ENCODE results near the gene FNDC1.
"Not testable (repeated sequence)": the region's sequence is repeated elsewhere in the genome, so short reads cannot be mapped to it uniquely, and the experiment has no call there.

Gene FNDC1

DNA sequence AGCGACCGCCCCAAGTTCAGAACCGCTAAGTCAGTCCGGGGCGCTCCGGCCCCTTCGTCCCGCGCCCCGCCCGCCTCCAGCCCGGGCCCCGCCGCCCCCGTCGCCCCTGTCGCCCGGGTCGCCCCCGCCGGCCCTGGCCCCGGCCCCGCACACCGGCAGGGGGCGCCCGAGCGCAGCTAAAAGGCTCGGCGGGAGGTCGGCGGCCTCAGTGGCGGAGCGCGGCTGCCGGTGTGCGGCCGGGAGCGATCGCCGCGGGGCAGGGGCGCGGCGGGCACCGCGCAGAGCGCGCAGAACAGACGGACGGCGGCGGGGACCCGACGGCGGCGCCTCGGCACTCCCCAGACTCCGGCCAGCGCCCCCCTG is at the start of gene FNDC1:
TSS of gene FNDC1 (plus strand) at position 208 of the 363 bp plus-strand sequence. CDS start 197 bp downstream, outside the sequence.
- DNase-seq (ENCODE audit: low read depth in 2 of 2) = peak in 1 of 2 donors; percentile 13

DNA sequence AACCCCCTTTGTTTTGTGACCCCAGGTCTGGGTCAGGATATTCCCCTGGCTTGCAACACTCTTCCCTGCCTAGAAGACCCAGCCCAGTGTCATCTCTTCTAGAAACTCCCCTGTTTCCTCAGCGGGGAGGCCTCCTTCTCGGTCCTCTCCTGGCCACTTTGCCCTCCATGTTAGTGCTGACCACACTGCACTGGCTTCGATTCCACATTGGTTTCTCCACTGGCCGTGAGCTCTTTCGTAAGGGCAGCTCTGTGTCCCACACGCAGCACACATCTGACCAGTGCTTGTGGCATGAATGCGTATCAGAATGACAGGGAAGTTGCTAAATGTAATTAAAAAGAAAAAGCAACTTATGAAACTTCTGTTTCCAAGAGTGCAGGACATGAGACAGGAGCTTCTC is 49.4 kb upstream of the FNDC1 start:
- no peak for DNase-seq (ENCODE audit: low read depth in 2 of 2)

DNA sequence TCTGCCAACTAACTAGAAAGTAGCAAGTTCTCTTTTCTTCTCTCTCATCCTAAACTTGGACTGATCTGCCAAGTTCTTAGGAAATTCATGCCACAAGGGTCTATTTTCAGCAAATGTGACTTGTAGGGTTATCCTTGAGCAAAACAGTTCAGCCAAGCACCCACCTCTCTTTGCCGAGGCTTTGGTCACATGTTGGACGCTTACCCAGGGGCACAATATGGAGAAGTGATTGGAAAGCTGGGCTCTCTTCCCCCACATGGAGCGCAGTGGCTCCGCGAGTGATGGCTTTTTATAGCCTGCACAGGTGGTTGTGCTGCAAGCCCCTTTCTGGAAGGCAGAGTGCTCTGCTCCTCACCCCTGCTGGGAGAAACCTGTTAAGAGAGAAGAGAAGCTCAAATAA is 47.7 kb upstream of the FNDC1 start:
- DNase-seq (ENCODE audit: low read depth in 2 of 2) = no peak

DNA sequence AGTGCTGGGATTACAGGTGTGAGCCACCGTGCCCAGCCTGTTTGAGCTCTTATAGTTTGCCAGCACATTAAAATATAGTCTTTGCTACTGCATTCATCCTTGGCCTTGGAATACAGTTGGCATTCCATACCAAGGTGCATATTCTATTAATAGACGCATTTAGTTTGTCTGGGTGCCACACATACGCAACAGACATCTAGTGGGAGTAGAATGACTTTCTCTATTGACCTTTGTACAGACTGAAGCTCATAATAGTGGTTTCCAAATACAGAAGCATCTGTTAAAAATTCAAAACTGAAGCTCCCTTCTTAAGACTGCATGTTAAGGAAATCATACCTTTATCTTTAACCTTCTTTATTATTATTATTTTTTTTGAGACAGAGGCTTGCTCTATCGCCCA is 46.7 kb upstream of the FNDC1 start:
- DNase-seq (ENCODE audit: low read depth in 2 of 2) = no peak

DNA sequence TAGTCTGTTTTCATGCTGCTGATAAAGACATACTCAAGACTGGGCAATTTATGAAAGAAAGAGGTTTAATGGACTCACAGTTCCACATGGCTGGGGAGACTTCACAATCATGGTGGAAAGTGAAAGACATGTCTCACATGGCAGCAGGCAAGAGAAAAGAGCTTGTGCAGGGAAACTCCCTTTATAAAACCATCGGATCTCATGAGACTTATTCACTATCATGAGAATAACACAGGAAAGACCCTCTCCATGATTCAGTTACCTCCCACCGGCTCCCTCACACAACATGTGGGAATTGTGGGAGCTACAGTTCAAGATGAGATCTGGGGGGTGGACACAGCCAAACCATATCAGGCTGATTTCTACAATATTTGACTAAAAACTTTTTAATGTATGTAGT is 45.4 kb upstream of the FNDC1 start:
- not testable (repeated sequence) for DNase-seq (ENCODE audit: low read depth in 2 of 2)

DNA sequence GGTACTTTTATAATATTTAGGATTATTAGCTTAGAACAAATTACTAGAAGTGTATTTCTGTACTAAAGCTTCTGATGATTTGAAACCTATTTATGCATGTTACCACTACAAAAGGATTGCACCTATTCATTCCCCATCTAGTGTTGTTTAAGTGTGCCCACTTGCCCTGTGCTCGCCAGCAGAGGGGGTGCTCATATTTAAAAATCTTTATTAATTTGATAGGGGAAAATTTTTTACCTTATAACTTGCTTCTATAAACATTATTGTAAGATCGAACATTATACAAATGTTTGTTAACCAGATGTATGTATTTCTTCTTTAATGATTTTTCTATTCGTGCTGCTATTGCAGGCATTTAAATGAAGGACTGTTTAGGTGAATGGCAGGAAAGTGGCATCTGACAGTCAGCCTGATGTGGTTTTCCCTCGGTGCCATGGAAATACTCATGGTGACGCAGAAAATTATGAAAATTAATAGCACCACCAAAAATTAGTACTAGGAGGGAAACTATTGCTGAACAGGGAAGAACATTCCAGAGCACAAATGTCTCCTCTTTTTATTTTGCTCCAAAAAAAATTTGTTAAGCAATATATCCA is 44.1 kb upstream of the FNDC1 start:
- DNase-seq (ENCODE audit: low read depth in 2 of 2) = no peak

DNA sequence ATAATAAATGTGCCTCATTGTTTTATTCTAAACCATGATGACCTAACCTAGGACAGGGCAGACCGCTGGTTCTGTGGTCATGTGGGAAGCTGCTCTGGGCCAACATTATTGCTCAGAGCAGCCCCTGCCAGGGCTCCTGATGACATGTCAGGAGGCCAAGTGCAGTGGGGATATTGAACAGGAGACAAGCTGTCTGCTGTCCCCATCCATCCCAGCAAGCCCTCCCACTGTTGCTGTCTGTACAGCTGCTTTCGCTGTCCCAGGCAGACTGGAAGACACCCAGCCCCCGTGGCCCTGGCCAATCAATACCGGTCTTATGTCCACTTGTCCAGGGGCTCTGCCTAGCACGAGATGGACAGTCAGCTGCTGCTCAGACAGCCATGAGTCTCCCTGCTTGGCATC is 43.2 kb upstream of the FNDC1 start:
- DNase-seq (ENCODE audit: low read depth in 2 of 2) = no peak

DNA sequence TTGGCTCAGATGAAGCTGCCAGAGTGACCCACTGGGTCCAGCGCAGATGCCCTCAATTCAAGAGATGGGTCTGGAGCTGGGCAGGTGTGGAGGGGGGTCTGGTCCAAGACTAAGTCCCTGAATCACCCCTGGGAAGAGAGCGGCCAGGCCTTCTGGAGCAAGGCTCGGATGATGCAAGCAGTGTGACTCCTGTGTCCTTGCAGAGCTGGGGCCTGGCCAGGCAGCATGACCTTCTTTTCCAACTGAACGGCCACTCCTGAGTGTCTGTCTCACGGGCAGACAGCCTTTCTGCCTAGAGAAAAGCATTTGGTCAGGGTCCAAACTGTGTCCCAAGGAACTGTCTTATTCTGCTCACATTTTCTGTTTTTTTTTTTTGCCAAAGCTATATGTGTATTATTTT is 42.6 kb upstream of the FNDC1 start:
- DNase-seq (ENCODE audit: low read depth in 2 of 2) = no peak

DNA sequence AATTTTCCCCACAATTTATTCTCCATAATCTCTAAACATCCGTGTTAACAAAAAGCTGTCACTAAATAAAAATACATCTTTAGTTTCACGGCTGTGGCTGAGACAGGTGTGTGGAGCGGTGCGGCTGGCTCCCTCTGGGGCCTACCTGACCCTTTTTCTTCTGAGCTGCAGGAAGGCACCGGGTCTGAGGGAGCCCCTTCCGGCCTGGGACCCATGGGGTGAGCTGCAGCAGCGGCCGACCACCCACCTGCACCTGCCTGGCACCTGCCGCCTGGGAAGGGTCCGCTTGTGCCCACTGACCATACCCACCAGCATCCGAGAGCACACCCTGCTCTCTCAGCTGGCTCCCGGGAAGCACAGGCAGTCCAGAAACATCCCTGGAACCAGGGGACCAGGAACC is 41.5 kb upstream of the FNDC1 start:
- no peak for DNase-seq (ENCODE audit: low read depth in 2 of 2)

DNA sequence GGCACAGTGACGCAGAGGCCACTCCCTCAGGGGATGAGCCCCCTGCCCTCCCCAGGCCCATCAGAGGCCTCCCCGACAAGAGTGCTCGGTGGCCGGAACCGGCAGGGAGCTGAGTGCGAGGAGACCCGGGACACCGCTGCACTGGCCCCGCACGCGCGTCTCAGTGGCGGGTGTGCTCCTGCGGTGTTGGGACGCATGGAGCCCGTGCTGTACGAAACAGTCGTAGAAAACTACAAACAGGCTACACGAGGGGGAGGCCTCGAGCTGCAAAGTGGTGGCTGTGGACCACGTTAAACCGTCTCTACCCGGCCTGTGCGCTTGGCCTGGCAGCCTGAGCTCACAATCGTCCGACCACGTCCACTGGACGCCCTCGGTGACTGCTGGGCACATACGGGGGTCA is 40.2 kb upstream of the FNDC1 start:
- no peak for DNase-seq (ENCODE audit: low read depth in 2 of 2)

DNA sequence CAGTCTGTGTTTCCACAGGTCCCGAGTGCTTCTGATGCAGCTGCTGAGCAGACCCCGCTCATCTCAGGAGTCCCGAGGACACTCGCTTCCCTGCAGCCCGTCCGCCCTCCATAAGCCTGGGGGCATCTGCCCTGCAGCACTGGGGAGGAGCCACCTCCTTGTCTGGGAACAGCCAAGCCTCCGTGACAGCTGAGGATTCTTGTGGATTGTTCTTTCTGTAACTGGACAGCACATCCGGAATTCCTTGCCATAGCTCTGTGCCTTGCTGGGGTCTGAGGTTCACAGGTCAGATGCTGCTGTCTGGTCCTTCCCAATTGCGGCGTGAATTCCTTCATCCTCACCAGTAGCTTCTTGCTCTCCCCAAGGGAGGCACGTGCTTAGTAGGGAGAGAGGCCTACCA is 38.4 kb upstream of the FNDC1 start:
- DNase-seq (ENCODE audit: low read depth in 2 of 2) = no peak

DNA sequence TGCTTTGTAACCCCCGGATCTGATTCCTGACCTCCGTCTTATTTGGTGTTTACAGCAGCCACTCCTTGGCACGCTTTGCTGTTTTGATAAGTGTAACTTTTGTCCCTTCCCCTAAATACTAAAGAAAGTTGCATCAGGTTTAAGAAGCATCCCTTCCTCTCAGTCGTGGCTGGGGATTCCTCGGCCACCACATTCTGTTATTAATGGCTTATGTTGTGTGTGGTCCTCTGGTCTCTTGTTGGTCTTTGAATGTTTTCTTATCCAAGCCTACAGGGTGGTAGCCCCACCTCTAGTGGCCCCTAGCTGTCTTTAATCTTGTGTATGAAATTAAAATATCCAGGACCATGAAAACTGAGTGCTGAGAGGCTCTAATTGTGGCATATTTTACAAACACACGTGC is 37.5 kb upstream of the FNDC1 start:
- DNase-seq (ENCODE audit: low read depth in 2 of 2) = no peak

DNA sequence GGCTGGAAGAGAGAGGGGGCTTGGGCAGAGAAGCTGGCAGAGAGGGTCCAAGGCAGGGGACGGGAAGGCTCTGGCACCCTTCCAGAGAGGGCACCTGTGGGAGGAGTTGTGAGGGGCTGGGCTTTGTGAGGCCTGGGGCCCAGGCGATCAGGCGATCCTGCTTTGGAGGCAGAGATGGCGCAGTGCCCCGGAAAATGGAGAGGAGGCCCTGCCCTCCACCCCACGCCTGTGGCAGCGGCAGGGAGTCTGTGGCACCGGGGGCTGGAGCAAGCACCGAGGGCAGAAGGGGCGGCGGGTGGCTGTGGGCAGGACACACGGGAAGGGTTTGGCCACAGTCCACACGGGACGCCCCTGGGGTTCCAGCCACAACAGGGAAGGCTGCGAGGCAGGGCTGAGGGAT is 36.5 kb upstream of the FNDC1 start:
- no peak for DNase-seq (ENCODE audit: low read depth in 2 of 2)

DNA sequence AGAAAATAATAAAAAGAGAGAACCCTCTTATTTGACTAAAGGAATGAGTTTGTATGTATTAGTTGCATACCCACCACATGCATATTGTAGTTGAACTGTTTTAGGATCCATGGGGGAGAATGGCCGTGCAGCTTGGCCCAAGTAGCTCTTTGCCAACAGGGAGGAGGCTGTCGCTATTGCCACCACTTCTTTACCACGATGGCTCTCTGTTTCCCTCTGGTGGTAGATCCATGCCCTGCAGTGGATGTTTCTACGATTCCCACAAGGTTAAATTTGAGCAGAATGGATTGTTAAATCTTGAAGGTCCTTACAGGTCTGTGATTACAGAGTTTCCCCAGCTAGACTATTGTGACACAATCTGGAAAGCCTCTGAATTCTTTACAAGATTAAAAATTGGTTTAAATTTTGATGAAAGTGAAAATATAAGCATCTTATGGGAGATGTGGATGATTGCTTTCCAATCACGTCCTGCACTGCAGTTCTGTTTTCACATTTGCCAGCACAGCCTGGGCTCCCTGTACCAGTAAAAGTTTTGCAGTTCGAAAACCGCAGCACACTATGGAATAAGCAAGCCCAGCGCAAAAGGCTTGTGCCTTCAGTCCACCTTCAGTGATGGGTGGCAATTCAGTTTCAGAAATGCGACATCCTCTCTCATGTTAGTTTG is 34.4 kb upstream of the FNDC1 start:
- DNase-seq (ENCODE audit: low read depth in 2 of 2) = peak; percentile 56 to 73

DNA sequence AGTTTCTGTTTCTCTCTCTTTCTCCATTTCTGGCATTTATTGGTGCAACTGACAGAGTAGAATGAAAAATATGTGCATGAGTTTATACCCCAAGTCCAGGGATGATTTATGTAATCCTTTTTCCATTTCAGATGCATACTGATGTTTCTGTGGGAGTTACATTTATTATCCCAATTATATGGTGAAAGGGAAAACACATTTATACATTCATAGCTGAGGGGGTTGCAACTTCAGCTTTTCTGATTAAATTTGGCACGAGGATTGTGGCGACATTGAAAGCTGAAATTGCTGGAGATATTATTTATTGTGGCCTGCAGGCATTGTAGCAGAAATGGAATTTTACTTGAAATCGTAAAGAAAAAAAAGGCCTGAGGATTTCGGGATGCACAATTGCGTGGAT is 31.5 kb upstream of the FNDC1 start:
- DNase-seq (ENCODE audit: low read depth in 2 of 2) = no peak

DNA sequence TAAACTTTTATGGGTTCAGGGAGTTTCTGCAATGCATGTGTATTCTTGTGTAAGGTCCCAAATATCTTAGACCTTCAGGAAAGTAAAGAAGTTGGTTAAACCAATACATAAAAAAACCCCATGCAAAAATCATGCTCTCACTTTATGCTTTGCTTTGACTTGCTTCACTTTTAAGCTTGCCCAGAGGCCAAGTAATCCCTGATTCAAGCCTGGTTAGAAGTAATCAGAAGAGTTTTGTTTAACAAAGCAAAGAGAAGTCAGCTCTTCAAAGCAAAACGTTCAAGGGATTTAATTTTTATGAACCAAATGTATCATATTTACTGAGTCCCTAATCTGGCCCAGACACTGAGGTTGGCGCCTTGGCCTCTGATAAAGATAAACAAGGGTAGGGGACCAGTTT is 26.7 kb upstream of the FNDC1 start:
- no peak for DNase-seq (ENCODE audit: low read depth in 2 of 2)

DNA sequence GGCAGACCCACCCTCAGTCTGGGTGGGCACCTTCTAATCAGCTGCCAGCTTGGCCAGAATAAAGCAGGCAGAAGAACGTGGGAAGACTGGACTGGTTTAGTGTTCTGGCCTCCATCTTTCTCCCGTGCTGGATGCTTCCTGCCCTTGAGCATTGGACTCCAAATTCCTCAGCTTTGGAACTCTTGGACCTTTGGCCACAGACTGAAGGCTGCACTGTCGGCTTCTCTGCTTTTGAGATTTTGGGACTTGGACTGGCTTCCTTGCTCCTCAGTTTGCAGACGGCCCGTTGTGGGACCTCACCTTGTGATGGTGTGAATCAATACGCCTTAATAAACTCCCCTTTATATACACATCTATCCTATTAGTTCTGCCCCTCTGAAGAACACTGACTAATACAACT is 20.6 kb upstream of the FNDC1 start:
- no peak for DNase-seq (ENCODE audit: low read depth in 2 of 2)

DNA sequence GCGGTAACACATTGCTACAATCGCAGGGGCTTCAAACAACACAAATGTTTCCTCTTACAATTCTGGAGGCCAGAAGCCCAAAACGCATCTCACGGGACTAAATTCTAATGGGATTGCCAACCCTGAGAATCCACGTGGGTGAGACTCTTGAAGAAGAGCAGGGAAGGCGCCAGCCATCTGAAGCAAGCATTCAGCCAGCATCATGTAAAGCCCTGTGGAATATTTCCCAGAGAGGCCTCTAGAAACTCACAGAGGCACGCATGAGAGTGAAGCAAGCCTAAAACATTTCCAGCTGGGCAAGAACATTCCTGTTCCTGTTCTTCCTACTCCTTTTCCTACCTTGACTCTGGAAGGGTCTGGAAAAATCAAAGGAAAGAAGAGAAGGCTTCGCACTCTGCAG is 19.6 kb upstream of the FNDC1 start:
- DNase-seq (ENCODE audit: low read depth in 2 of 2) = no peak

DNA sequence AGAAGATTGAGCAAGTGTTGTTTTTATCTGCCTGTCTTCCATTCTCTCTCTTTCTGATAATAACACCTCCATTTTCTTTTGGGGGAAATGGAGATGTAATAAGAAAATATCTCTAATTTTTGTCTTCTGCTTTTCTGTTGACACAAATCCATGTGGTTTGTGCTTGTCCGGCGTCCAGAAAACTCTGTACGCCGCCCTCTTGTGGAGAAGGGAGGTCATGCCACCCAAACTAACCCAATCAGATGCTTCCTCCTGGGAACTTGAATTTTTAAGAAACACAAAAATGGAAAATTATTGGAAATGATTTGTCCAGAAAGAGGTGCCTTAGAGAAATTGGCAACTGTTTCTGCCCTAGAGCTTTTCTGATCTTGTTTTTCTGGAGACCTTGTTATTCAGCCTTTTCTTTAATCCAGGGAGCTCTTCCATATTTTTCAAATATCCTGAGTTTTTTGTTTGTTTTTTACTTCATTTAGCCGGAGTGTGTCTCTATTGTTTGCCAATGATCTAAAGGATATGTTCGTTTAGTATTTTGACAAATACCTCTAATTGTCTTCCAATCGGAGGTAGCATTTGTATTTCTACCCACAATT is 17.8 kb upstream of the FNDC1 start:
- DNase-seq (ENCODE audit: low read depth in 2 of 2) = no peak

DNA sequence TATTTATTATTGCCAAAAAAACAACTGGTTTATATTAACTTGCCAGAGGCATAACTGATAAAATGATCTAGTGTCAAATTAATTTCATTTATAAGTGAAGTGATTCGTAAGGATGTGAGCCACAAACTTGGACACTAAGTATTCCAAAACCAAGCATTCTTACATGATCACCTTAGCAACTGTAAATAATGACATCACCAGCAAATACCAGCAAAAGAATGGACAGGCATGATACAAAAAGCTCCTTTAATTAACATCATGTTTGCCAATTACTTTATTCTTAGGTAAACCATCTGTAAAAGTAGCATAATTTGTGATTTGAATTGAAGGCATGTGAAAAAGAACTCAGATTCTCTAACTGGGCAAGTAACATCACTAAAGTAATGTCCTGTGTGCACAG is 17.2 kb upstream of the FNDC1 start:
- no peak for DNase-seq (ENCODE audit: low read depth in 2 of 2)

DNA sequence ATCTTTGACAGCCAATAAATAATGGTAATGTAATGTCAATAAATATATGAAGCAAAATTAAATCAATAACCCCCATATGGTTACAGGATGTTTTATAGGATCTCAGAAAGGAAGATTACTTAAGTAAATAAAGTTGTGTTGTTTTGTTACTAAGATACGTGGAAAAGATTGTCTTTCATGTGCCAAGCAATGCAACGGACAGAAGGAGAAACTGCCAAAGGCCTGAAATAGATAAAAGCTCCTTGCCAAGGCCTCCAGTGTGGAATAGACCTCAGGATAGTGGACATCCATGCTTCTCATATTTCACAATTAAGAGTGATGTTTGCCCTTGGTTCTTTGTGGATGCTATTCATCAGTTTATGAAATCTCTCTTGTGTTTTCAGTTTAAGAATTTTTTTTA is 16.4 kb upstream of the FNDC1 start:
- no peak for DNase-seq (ENCODE audit: low read depth in 2 of 2)

DNA sequence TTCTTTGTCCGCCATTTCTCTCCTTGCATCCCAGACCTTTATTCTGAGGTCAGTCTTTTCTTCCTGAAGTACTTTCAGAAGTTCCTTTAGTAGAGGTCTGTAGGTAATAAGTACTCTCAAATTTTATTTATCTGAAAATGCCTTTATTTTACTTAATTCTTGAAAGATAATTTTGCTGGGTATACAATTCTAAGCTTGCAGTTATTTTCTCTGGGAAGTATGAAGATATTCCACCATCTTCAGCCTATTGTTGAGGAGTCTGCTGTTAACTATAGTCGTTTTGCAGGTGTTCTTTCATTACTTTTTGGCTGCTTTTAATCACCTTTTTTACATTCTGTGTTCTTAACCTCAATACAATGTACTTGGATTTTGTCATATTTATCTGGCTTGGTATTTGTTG is 13.5 kb upstream of the FNDC1 start:
- no peak for DNase-seq (ENCODE audit: low read depth in 2 of 2)

DNA sequence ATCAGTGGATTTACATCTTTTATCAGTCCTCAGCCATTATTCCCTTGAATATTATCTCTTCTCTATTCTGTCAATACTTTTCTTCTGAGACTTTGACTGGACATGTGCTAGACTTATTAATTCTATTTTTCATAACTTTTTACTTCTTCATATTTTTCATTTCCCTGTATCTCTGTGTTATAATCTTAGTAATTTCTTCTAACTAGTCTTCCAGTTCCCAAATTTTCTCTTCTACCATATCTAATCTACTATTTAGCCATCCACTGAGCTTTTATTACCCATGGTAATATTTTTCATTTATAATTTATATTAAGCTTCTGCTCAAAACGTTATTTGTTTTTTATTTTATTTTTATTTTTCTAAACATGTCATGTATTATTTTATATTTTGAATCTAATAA is 13.1 kb upstream of the FNDC1 start:
- DNase-seq (ENCODE audit: low read depth in 2 of 2) = no peak

DNA sequence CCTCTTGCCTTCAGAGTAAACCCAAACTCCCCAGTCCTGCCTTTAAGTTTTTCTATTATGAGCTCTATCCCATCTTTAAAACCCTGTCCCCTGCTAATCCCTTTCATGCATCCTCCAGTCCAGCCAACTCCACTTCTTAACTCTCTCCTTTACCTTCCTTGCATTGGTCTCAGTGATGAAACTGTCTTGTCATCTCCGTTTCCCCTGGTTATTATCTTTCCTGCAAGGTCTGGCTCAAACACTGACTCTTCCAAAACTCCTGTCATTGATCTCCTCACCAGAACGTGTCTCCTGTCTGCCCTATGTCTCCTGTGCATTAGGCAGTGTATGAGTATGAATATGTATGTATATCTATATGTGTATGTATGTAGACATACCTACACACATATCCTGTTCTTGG is 11.8 kb upstream of the FNDC1 start:
- DNase-seq (ENCODE audit: low read depth in 2 of 2) = no peak

Data from stimulated activated CD4-positive, alpha-beta T cell treated with anti-CD3 and anti-CD28 coated beads, Interleukin-1b, Interleukin-23, amount 100 ng/mL, for 1 hour (primary cell).